ENCODE results near the gene RPS6KA2.
A peak's percentile ranks its signal among the peaks of the same experiment; 100 is the strongest.
"Not testable (repeated sequence)": the region's sequence is repeated elsewhere in the genome, so short reads cannot be mapped to it uniquely, and the experiment has no call there.

The RPS6KA2 gene

GRCh38 chr6:166545156-166546034, 81.7 kb downstream of the RPS6KA2 start:
- no peak for DNase-seq

- DNase-seq: no peak
These were observed 82.8 kb downstream of the RPS6KA2 start for GRCh38 chr6:166544296-166544605.

- DNase-seq: no peak
These were observed 83.3 kb downstream of the RPS6KA2 start for GRCh38 chr6:166543603-166544295.

GRCh38 chr6:166542580-166542912, 84.5 kb downstream of the RPS6KA2 start:
- peak; percentile 65 for DNase-seq

GRCh38 chr6:166541876-166542579, 85.0 kb downstream of the RPS6KA2 start:
- no peak for DNase-seq

GRCh38 chr6:166541366-166541765, 85.7 kb downstream of the RPS6KA2 start:
- no peak for DNase-seq

GRCh38 chr6:166540631-166541331, 86.3 kb downstream of the RPS6KA2 start:
- DNase-seq: no peak

GRCh38 chr6:166539543-166539942, 87.5 kb downstream of the RPS6KA2 start:
- DNase-seq: no peak

- DNase-seq: not testable (repeated sequence)
These were observed 88.1 kb downstream of the RPS6KA2 start for GRCh38 chr6:166539011-166539385.

- no peak for DNase-seq
These were observed 88.6 kb downstream of the RPS6KA2 start for GRCh38 chr6:166538297-166539010.

GRCh38 chr6:166534658-166535406, 92.2 kb downstream of the RPS6KA2 start:
- no peak for DNase-seq

GRCh38 chr6:166533205-166533824, 93.7 kb downstream of the RPS6KA2 start:
- no peak for DNase-seq

GRCh38 chr6:166532302-166532701, 94.7 kb downstream of the RPS6KA2 start:
- no peak for DNase-seq

GRCh38 chr6:166530211-166531095, 96.6 kb downstream of the RPS6KA2 start:
- no peak for DNase-seq

GRCh38 chr6:166529586-166529985, 97.5 kb downstream of the RPS6KA2 start:
- no peak for DNase-seq

GRCh38 chr6:166529058-166529457, 98.0 kb downstream of the RPS6KA2 start:
- not testable (repeated sequence) for DNase-seq

GRCh38 chr6:166527849-166528248, 99.2 kb downstream of the RPS6KA2 start:
- no peak for DNase-seq

- no peak for DNase-seq
These were observed 100.1 kb downstream of the RPS6KA2 start for GRCh38 chr6:166526937-166527336.

GRCh38 chr6:166525567-166525966, 101.5 kb downstream of the RPS6KA2 start:
- no peak for DNase-seq

Data from kidney glomerular epithelial cell (primary cell).